Mucosa of descending colon (tissue), 3 donors: ENCODE data around the gene HIPK2. TPM values are rescaled to one million over a fixed set of nuclear protein-coding genes. Genes with fewer than 3 reads are reported as not detected.
"Not testable (repeated sequence)": the region's sequence is repeated elsewhere in the genome, so short reads cannot be mapped to it uniquely, and the experiment has no call there.

Experiments used
- ATAC-seq: fragments of 200-7000 bp; cut with Tn5 transposase; one replicate; pipeline ENCODE4 v1.9.1; 2020; ENCODE audit warnings: mild to moderate bottlenecking, moderate library complexity
- DNase-seq, 3 donors: peaks; one replicate each; pipeline ENCODE4 v3.0.0-alpha.2; 2020
- H3K36me3 ChIP-seq: fragments of 200-600 bp; one replicate; pipeline ENCODE4 v1.8.0; 2021; ENCODE audit warnings: low read depth, mild to moderate bottlenecking
- H3K4me1 ChIP-seq: fragments of 200-600 bp; one replicate; pipeline ENCODE4 v1.8.0; 2021; ENCODE audit warnings: low read depth, mild to moderate bottlenecking
- H3K4me3 ChIP-seq: fragments of 200-600 bp; one replicate; pipeline ENCODE4 v1.8.0; 2021; ENCODE audit warnings: mild to moderate bottlenecking
- H3K9me3 ChIP-seq: fragments of 200-600 bp; one replicate; pipeline ENCODE4 v1.8.0; 2021; ENCODE audit warnings: mild to moderate bottlenecking
- CTCF ChIP-seq: fragments of 200-600 bp; IDR thresholded peaks from one replicate; pipeline ENCODE4 v1.8.0; 2022; ENCODE audit warnings: antibody characterized with exemption, mild to moderate bottlenecking
- intact Hi-C, 2 donors: fragments of 100-400 bp; cut with DNase I in 1 of 2; cut with micrococcal nuclease in 1 of 2; formaldehyde crosslinking; loops; one replicate each; pipeline versions ENCODE4 v1.11.0 to v1.11.1; 2022; cut with DNase I, micrococcal nuclease
- total RNA-seq, 3 donors: library from RNA; stranded (reverse); fragmentation: NEBNext Ultra II Directional in 2 of 3; extraction: Animal tissue kit (Norgen Biotek cat#: 25700) in 2 of 3; gene quantifications; one replicate each; pipeline versions ENCODE4 v1.2.1 to v1.2.4, GENCODE V29; 2021 to 2023
- donor health status: DM: no; HTN: no; CAD: no; lungs with moderate emphysema.
- donor health status: DM: no; HTN: no; CAD: no.
- donor health status: DM: no; HTN: yes; CAD: no.

The HIPK2 gene
- total RNA-seq, 3 donors from 2014 or later = 29.9 to 63.6 (median 39.9) TPM

GRCh38 chr7:139559364-139560105, 218.3 kb downstream of the HIPK2 start:
- no peak for TF ChIP-seq CTCF
- Histone ChIP-seq H3K36me3 (no peaks in the 10 kb centered on the region), H3K4me3 (no peak overlapping the region), H3K9me3 (no peaks in the 10 kb centered on the region), H3K4me1 (peaks cover 6% of the 10 kb centered on the region)
- ATAC-seq (no peak), DNase-seq (no peak)
- intact Hi-C loops = no loop called here

- DNase-seq (peak in 1 of 3 donors; percentile 27), ATAC-seq (peak; percentile 71)
- intact Hi-C loops = no loop called here
Observed at GRCh38 chr7:139557857-139558581, 219.8 kb downstream of the HIPK2 start.

GRCh38 chr7:139553991-139554700, 223.7 kb downstream of the HIPK2 start:
- H3K9me3 ChIP-seq, H3K4me1 ChIP-seq, intact Hi-C loops, H3K36me3 ChIP-seq, DNase-seq, H3K4me3 ChIP-seq, ATAC-seq: not testable (repeated sequence)

More at GRCh38 chr7:139557857-139558581, 219.8 kb downstream of the HIPK2 start:
- H3K36me3 ChIP-seq = no peaks in the 10 kb centered on the region
- peaks cover 6% of the 10 kb centered on the region for H3K4me1 ChIP-seq
- H3K4me3 ChIP-seq = no peak overlapping the region
- H3K9me3 ChIP-seq = no peaks in the 10 kb centered on the region
- TF ChIP-seq CTCF = no peak

GRCh38 chr7:139548302-139549028, 229.3 kb downstream of the HIPK2 start:
- Histone ChIP-seq H3K9me3 (no peaks in the 10 kb centered on the region), H3K4me3 (no peak overlapping the region), H3K36me3 (no peaks in the 10 kb centered on the region), H3K4me1 (no peaks in the 10 kb centered on the region)
- ATAC-seq = no peak
- no peak for DNase-seq
- intact Hi-C loops = no loop called here
- TF ChIP-seq CTCF = no peak

GRCh38 chr7:139544645-139545044, 233.2 kb downstream of the HIPK2 start:
- intact Hi-C loops = no loop called here
- Histone ChIP-seq H3K9me3 (no peaks in the 10 kb centered on the region), H3K36me3 (no peaks in the 10 kb centered on the region), H3K4me3 (no peak overlapping the region), H3K4me1 (no peaks in the 10 kb centered on the region)
- ATAC-seq = no peak
- no peak for DNase-seq
- TF ChIP-seq CTCF = no peak
